Measurements from ENCODE around the gene DUSP19.

Gene DUSP19

DNA sequence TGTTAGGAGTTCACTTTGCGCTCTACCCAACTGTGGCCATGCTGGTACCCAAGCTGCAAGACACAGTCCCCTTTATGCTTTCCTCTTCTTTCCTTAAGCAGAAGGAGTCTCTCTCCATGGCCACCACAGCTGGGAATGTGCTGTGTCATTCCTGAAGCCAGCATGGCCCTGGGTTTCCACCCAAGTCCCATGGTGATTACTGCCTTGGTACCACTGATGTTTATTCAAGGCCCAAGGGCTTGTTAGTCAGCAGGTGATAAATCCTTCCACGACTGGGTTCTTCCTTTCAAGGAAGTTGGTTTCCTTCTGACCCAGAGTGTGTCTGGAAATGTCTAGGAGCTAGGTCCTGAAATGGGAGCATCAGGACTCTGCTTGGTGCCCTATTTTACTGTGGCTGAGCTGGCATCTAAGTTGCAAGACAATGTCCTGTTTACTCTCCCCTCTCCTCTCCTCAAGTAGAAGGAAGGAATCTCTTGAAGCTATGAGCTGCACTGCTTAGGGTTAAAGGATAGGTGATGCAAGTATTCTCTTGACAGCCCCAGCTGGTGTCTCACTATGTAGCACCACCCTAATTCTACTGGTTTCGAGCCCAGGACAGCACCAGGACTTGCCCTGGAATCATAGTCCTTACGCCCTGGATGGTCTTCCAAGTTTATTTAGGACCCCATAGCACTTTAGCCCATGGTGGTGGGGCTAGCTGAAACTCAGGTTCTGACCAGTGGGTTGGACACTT, 27.0 kb downstream of the DUSP19 start:
- ChIA-PET POLR2A (no interaction called here), CTCF (no interaction called here)
- TF ChIP-seq, protein P1, sequence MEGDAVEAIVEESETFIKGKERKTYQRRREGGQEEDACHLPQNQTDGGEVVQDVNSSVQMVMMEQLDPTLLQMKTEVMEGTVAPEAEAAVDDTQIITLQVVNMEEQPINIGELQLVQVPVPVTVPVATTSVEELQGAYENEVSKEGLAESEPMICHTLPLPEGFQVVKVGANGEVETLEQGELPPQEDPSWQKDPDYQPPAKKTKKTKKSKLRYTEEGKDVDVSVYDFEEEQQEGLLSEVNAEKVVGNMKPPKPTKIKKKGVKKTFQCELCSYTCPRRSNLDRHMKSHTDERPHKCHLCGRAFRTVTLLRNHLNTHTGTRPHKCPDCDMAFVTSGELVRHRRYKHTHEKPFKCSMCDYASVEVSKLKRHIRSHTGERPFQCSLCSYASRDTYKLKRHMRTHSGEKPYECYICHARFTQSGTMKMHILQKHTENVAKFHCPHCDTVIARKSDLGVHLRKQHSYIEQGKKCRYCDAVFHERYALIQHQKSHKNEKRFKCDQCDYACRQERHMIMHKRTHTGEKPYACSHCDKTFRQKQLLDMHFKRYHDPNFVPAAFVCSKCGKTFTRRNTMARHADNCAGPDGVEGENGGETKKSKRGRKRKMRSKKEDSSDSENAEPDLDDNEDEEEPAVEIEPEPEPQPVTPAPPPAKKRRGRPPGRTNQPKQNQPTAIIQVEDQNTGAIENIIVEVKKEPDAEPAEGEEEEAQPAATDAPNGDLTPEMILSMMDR (IDR thresholded peaks at IDR 0.05; ENCODE audit: control extremely low read depth, extremely low read depth, low read depth, missing control alignments): no peak
- DNase-seq (ENCODE audit: extremely low spot score): no peak

DNA sequence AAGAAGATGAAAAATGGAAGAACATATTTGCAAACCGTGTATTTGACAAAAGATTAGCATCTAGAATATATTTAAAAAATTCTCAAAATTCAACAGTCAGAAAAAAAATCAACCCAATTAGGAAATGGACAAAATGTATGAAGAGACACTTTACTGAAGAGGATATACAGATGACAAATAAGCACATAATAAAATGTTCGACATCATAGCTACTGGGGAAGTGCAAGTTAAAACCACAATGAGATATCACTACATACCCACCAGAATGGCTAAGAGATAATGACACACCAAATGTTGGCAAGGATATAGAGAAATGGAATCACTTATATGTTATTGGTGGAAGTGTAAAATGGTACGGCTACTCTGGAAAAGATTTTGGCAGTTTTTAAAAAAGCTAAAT, 34.0 kb downstream of the DUSP19 start:
- TF ChIP-seq, protein P1 (IDR thresholded peaks at IDR 0.05; ENCODE audit: control extremely low read depth, extremely low read depth, low read depth, missing control alignments): no peak
- DNase-seq (ENCODE audit: extremely low spot score): no peak
- ChIA-PET CTCF (interaction anchor here (1.9 kb wide), 1 partner anchor 16 kb away, joined by 5 read pairs; no protein-coding TSS in a partner anchor), POLR2A (no interaction called here)

DNA sequence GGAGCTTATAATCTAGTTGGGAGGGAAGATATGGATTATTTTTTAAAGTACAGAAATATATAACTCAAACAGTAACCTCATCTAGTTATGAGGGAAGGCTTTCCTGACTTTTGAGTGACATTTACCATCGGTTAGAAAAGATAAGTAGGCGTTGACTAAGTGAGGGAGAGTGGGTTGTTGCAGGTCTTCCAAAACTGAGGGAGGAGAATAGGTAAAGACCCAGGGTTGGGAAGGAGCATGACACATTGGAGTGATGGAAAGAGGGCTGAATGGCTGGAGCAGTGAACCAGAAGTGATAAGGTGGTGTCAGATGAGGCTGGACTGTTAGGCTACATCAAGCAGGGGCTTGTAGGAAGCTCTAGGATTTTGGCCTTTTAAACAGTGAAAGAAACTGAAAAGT, 35.1 kb downstream of the DUSP19 start:
- TF ChIP-seq, protein P1 (IDR thresholded peaks at IDR 0.05; ENCODE audit: control extremely low read depth, extremely low read depth, low read depth, missing control alignments): no peak
- POLR2A ChIA-PET: no interaction called here
- DNase-seq (ENCODE audit: extremely low spot score): no peak
- CTCF ChIA-PET: interaction anchor here (0.6 to 1.4 kb wide), 2 partner anchors 10 to 37 kb away, joined by 3 to 6 read pairs; partner anchors contain the start of gene NUP35

DNA sequence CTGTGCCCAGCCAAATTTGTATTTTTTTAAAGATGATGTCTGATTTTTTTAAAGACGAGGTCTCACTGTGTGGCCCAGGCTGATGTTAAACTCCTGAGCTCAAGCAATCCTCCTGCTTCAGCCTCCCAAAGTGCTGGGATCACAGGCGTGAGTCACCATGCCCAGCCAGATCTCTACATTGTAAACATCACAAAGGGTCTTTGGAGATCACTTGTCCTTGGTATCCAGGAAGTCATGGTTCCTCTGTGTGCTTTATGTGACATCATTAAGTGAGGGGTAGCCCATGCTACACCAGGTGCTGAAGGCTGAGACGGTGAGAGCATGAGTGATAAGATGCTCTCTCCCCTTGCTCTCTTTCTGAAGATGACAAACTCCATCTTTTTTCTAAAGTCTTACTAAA, 38.7 kb downstream of the DUSP19 start:
- DNase-seq (ENCODE audit: extremely low spot score): no peak
- ChIA-PET POLR2A (no interaction called here), CTCF (interaction anchor here (0.9 to 1.2 kb wide), 2 partner anchors 9 to 27 kb away, joined by 3 read pairs; no protein-coding TSS in a partner anchor)
- TF ChIP-seq, protein P1 (IDR thresholded peaks at IDR 0.05; ENCODE audit: control extremely low read depth, extremely low read depth, low read depth, missing control alignments): no peak

DNA sequence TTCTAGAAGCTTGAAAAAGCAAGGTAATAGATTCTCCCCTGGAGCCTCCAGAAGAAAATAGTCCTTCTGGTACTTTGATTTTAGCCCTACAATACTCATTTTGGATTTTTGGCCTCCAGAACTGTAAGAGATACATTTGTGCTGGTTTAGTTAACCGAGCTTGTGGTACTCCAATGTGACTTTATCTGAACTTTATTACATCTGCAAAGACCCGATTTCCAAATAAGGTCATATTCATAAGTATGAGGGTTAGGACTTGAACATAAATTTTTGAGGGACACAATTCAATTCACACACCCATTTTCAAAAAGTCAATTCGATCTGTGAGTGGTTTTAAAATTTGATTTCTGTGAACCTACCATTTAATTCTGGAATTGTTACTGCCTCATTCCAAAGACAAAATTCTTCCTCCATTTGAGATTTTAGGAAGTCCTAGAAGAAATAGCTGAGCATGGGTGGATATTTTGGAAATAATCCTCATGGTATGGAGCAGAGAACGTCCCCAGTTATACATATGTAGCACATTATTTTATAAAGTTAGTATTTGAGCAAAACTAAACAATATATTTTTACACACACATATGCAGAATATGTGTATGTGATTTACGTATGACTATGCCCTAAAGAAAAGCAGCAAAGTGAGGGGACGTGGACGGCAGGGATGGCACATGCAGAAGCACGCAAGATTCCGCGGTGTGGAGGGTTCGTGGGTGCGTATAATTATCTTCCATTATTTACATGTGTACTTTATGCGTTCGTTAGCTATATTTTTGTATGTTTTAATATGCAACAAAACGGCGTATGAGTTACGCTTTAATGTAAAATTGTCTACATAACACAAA, 44.8 kb downstream of the DUSP19 start:
- TF ChIP-seq, protein P1 (IDR thresholded peaks at IDR 0.05; ENCODE audit: control extremely low read depth, extremely low read depth, low read depth, missing control alignments): no peak
- CTCF ChIA-PET: interaction anchor here (0.8 to 2.9 kb wide), 4 partner anchors 9 to 59 kb away, joined by 3 to 6 read pairs (median 5); no protein-coding TSS in a partner anchor
- POLR2A ChIA-PET: no interaction called here
- DNase-seq (ENCODE audit: extremely low spot score): no peak

DNA sequence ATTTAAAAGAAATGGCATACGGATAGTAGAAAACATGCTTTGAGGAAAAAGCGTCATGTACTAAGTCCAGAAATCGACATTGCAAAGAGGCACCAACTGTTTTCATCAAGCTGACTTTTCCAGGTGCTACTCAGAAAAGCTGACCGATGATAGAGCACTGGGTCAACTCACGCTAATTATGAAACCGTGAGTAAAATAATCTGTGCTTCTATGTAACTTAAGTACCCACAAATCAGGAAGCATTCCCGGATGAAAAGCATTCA, 45.3 kb downstream of the DUSP19 start:
- CTCF ChIA-PET: interaction anchor here (1.3 to 2.9 kb wide), 2 partner anchors 10 to 53 kb away, joined by 4 to 6 read pairs; no protein-coding TSS in a partner anchor
- peak; percentile 39 for DNase-seq (ENCODE audit: extremely low spot score)
- POLR2A ChIA-PET: no interaction called here
- TF ChIP-seq, protein P1 (IDR thresholded peaks at IDR 0.05; ENCODE audit: control extremely low read depth, extremely low read depth, low read depth, missing control alignments): no peak
